NCI-H146 treated with DMSO at 0.1 percent for 48 hours (cell line): ENCODE data around the gene MEF2A.
"Not testable (repeated sequence)": the region's sequence is repeated elsewhere in the genome, so short reads cannot be mapped to it uniquely, and the experiment has no call there.

Experiments used
- DNase-seq: peaks from one replicate; lab custom pipeline; 2025; ENCODE audit not compliant: unreplicated experiment; lab: John Stamatoyannopoulos, UW

Gene MEF2A

GRCh38 chr15:99727330-99727729 is 161.5 kb downstream of the MEF2A start:
- no peak for DNase-seq

DNA sequence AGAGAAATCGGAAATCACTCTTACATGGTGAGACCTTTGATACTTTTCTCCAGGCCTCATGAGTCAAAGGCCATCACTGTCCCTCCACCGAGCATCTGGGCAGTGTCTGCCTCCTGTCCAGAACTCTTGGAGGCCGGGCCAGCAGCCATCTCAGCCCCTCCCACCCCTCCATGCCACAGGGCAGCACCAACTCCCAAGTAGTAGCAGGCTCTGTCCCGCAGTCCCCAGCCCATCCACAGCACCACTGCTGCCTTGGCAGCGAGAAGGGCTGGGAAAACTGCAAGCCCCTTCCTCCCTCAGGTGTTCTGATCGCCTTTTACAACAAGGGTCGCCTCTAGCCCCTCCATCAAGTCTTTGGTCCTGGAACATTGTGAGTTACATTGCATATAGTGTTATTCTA is 161.9 kb downstream of the MEF2A start:
- DNase-seq: no peak

GRCh38 chr15:99728916-99729315 is 163.1 kb downstream of the MEF2A start:
- no peak for DNase-seq

- DNase-seq: no peak
These were observed 163.5 kb downstream of the MEF2A start for GRCh38 chr15:99729327-99729726.

DNA sequence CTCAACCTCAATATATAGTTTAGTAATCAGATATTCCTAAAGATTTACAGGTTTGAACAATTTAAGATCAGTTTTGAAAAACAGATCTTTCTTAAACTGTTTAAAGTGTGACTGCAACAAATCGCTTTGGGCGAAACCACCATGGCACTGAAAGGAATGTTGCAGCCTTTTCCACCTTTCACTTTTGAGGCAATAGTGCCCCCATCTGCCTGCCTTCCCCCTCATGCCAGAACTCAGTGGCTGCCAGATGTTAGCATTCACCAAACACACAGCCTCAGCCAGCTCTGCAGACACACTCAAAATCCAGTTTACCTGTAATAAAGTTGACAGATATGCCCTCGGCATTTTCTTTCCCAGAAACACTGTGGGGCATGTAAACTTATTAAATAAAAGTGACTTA is 164.1 kb downstream of the MEF2A start:
- no peak for DNase-seq

GRCh38 chr15:99731336-99732123 is 165.7 kb downstream of the MEF2A start:
- DNase-seq: no peak

DNA sequence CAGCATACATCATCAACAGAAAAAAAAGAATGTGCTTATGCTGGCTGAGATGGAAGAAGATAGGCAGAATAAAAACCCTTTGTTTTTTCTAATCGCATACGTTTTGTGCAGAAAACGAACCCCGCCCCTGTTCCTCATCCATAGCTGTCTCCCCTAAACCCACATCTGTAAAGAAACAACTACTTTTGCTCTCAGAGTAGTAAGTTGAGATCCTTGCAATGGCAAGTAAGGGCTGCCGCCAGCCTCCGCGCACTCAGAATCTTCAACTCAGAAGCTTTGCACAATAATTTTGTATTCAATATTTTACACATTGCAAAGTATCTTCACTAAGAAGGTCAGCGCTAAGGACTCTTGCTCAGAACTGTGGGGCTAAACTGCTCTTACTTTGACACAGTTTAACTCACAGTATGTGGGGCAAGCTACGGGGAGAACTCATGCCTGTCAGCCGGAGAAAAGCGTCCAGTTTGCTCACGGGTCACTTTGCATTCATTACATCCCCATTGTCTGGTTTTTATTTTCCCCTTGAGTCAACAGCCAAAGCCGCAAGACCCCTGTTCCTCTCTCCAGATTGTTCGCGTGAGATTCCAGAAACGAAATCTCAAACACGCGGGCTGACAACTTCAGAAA is 166.5 kb downstream of the MEF2A start:
- no peak for DNase-seq

DNA sequence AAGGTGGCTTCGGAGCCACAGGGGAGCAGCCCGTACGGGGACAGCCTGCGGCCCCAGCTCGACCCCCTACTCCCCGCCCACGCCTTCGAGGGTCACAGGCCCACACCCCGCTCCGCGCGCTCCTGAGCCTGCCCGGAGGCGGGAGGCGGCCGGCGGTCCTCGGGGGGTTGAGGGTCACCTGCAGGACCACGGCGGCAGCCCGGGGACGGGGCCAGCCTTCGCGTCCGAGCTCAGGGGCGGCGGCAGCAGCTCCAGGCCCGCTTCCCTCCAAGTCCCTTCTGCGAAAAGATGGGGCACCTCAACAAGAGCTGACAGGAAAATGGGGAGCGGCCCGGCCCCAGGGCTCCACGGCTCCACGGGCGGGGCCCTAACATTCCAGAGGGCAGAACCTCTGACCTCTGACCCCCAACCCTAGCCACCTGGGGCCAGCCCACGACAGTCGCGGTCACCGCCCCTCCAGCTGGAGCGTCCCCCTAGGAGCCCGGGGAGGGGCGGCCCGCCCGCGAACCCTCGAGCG is 167.0 kb downstream of the MEF2A start:
- no peak for DNase-seq

DNA sequence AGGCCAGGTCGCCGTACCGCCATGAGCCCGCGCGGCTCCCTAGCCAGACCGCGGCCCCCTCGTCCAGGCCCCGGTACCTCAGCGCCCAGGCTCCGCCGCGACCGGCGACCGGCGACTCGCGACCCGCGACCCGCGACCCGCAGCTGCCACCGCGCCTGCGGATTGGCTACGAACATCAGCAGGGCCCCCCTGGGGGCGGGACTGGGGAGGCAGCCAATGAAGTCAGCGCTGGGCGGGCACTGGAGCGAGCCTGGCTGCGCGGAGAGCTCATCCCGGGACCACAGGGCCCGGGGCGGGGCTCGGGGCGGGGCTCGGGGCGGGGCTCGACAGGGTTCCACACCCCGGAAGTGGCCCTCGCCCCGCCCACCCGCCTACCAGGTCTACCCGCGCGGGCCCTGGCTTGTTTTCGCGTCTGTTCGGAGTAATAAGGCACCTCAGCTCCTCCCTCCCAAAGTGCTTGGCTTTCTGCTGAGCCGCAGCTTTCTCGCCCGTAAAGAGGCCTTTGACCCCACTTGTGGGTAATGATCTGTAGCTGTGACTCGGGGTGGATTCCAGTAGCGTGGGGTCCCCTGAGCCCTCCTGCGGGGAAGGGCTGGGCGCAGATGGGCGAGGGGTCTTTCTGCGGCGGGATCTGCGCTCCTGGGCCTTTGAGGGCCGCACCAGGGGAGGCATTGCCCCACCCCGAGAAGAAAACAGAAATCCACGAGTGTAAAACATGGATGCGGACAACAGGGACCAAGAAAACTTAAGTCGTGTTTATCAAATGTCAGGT is 167.7 kb downstream of the MEF2A start, which contains the start of gene LYSMD4:
Gene LYSMD4 (minus strand): TSS at position 170 of the 772 bp plus-strand sequence. CDS start 1,438 bp downstream, outside the sequence.
- peak; percentile 98 for DNase-seq

DNA sequence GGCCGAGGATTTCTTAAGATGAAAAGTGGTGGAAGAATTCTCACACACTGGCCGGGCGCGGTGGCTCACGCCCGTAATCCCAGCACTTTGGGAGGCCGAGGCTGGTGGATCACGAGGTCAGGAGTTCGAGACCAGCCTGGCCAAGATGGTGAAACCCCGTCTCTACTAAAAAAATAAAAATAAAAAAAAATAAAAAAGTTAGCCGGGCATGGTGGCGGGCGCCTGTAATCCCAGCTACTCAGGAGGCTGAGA is 168.2 kb downstream of the MEF2A start:
- not testable (repeated sequence) for DNase-seq

DNA sequence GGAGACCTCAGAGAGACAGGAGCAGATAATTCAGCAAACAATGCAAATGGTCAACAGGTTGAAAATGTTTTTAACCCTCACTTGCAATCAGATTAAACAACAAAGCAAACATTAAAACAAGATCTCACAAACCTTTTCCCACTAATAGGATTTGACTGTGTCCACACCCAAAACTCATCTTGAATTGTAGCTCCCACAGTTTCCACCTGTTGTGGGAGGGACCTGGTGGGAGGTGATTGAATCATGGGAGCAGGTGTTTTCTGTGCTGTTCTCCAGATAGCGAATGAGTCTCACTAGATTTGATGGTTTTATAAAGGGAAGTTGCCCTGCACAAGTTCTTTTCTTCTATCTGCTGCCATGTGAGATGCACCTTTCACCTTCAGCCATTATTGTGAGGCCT is 168.8 kb downstream of the MEF2A start:
- peak; percentile 60 for DNase-seq

DNA sequence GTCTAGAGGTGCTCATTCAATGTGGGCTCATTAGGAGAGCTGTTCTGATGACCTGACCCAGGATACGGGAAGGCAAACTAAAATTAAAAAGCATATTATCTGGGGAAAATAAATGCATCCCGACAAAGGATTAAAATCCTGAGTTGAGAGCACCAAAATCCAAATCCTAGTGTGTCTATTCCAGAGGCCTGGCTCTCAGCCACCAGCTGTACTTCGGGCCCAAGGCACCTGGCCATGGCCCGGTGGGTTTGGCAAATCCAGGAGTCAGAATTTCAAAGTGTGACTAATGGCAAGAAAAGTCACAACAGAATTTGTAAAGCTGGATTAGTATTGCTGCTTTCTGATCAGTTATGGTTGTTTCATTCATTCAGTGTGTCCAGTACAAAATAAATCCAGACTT is 170.1 kb downstream of the MEF2A start:
- no peak for DNase-seq

- DNase-seq: no peak
These were observed 170.9 kb downstream of the MEF2A start for GRCh38 chr15:99736702-99737101.

- no peak for DNase-seq
These were observed 172.4 kb downstream of the MEF2A start for GRCh38 chr15:99738021-99738847.

- no peak for DNase-seq
These were observed 176.1 kb downstream of the MEF2A start for GRCh38 chr15:99741835-99742234.

- no peak for DNase-seq
These were observed 178.4 kb downstream of the MEF2A start for GRCh38 chr15:99744142-99744541.

GRCh38 chr15:99745370-99746086 is 179.7 kb downstream of the MEF2A start:
- DNase-seq: no peak

DNA sequence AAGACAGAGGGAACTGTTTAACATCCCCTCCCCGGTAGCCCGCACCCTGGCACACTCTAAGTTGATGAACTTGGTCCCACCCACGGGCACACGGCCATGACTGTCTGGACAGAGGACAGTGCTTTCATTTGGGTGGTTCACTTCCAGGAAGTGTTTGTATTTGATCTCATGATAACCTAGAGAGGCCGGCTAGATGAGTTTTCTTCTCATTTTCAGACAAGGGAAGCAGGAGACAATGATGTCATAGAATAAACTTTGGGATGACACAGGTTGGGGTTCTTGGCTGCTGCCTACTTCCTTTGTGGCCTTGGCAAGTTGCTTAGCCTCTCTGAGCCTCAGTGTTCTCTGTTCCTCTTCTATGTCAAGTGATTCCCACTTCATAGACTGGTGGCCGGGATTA is 183.6 kb downstream of the MEF2A start:
- DNase-seq: no peak

- not testable (repeated sequence) for DNase-seq
These were observed 184.5 kb downstream of the MEF2A start for GRCh38 chr15:99750326-99750725.

DNA sequence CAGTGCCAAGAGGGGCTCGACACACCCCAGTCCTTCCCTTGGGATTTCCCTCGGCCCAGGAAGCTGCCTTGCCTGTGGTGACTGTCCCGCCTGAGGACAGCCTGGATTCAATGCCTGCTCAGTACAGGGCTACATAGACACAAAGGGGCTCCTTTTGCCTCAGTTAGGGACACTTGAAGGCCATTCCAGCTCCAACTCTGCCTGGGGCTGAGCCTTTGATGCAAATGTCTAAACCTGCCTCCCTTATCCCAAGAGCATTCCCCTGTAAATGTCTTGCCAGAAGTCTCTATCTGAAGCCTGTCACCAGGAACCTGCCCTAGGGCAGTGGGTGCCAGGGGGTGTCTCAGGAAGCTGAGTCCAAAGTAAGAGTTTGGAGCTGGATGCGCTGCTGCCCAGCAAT is 186.8 kb downstream of the MEF2A start:
- no peak for DNase-seq
